BE2C (cell line): ENCODE results near the gene LRFN2.

Experiments
- DNase-seq: peaks from one replicate; pipeline ENCODE4 v3.0.0-alpha.2; 2020
- H3K27me3 ChIP-seq: fragments of 250-450 bp; sonication (Bioruptor Pico); 2 replicates; pipeline ENCODE4 v1.5.1; 2020; ENCODE audit warnings: mild to moderate bottlenecking
- H3K36me3 ChIP-seq: fragments of 250-450 bp; sonication (Bioruptor Pico); 2 replicates; pipeline ENCODE4 v1.5.1; 2020; ENCODE audit warnings: mild to moderate bottlenecking
- H3K4me1 ChIP-seq: fragments of 250-450 bp; sonication (Bioruptor Pico); 2 replicates; pipeline ENCODE4 v1.5.1; 2020
- H3K4me3 ChIP-seq: 2 replicates; pipeline ENCODE4 v1.5.1; 2011; ENCODE audit warnings: low read depth, low read length
- H3K9me3 ChIP-seq: fragments of 250-450 bp; sonication (Bioruptor Pico); 2 replicates; pipeline ENCODE4 v1.5.1; 2020
- CTCF ChIP-seq: IDR thresholded peaks from 2 replicates; pipeline ENCODE4 v1.5.1; 2012; ENCODE audit warnings: mild to moderate bottlenecking, low read depth, low read length

LRFN2 gene

DNA sequence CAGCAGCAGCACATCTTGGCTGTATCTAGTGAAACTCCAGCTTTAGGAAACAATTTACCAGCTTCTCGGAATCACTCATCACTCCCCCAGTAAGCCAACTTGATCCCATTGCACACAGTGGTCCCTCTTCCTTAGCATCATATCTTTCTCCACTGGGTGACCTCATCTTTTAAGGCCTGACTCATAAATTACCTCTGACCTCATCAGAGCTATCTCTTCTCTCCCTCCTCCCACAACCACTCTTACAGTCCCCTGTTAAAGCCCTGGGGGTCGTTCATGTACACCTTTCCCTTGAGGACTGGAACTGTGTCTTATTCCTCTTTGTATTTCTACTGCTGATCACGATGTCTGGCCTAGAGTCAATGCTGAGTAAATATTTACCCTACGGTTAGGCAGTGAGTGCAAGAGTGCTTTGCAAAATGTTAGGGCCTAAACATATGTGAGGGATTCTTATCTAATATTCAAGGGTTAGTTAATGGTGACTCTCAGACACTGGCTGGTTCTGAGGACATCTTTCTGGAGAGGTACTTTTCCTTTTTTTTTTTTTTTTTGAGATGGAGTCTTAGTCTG, 187.2 kb downstream of the LRFN2 start:
- peaks cover 10% of the 10 kb centered on the region for H3K4me1 ChIP-seq
- no peaks in the 10 kb centered on the region for H3K36me3 ChIP-seq
- TF ChIP-seq CTCF, result no peak
- no peak overlapping the region for H3K4me3 ChIP-seq
- no peaks in the 10 kb centered on the region for H3K27me3 ChIP-seq
- no peaks in the 10 kb centered on the region for H3K9me3 ChIP-seq
- no peak for DNase-seq

- peak; percentile 32 for DNase-seq
- H3K4me3 ChIP-seq, result no peak overlapping the region
- H3K9me3 ChIP-seq, result no peaks in the 10 kb centered on the region
- no peaks in the 10 kb centered on the region for H3K36me3 ChIP-seq
- H3K27me3 ChIP-seq, result no peaks in the 10 kb centered on the region
- TF ChIP-seq CTCF, result no peak
- peaks cover 10% of the 10 kb centered on the region for H3K4me1 ChIP-seq
These were observed 188.2 kb downstream of the LRFN2 start for GRCh38 chr6:40398810-40399477.

- H3K36me3 ChIP-seq, result no peaks in the 10 kb centered on the region
- H3K4me3 ChIP-seq, result no peak overlapping the region
- H3K9me3 ChIP-seq, result no peaks in the 10 kb centered on the region
- peaks cover 10% of the 10 kb centered on the region for H3K4me1 ChIP-seq
- DNase-seq, result no peak
- H3K27me3 ChIP-seq, result no peaks in the 10 kb centered on the region
- TF ChIP-seq CTCF, result no peak
These were observed 189.0 kb downstream of the LRFN2 start for GRCh38 chr6:40398034-40398691.

GRCh38 chr6:40397287-40398033, 189.7 kb downstream of the LRFN2 start:
- Histone ChIP-seq H3K27me3 (no peaks in the 10 kb centered on the region), H3K4me1 (peaks cover 10% of the 10 kb centered on the region), H3K9me3 (no peaks in the 10 kb centered on the region), H3K4me3 (no peak overlapping the region), H3K36me3 (no peaks in the 10 kb centered on the region)
- DNase-seq, result no peak
- no peak for TF ChIP-seq CTCF

DNA sequence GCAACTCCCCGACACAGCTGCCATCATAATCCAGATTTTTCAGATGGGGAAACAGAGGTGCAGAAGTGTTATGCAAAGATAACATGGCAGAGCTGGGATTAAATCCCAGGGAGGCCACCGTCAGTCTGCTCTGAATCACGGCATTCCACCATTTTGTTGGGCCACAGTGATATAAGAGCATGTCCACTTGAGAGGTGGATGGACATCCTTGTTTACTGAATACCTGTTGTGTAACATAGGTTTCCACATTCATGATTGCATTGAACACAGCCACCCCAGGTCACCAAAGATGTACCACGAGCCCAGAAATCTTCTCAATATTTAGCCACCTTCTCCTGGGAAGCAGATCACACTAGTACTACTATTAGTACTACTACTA, 191.5 kb downstream of the LRFN2 start:
- DNase-seq, result no peak
- TF ChIP-seq CTCF, result no peak
- Histone ChIP-seq H3K27me3 (no peaks in the 10 kb centered on the region), H3K36me3 (no peaks in the 10 kb centered on the region), H3K9me3 (no peaks in the 10 kb centered on the region), H3K4me3 (no peak overlapping the region), H3K4me1 (peaks cover 10% of the 10 kb centered on the region)
